Natural killer cell treated with Interleukin-12 subunit alpha and Interleukin-12 subunit beta and Interleukin-15 and Interleukin-18, amount 100 ng/mL, for 72 hours (primary cell): ENCODE data around the gene NUMB. TPM values are rescaled to one million over a fixed set of nuclear protein-coding genes. Genes with fewer than 3 reads are reported as not detected.

Experiments used
- ATAC-seq, 2 donors: fragments of 150-1000 bp; cut with Tn5 transposase in 1 of 2; sonication (Bioruptor Pico), chemical (Tn5 transposase) in 1 of 2; 2 replicates each; pipeline ENCODE4 v1.10.0; 2021
- DNase-seq: peaks from one replicate; pipeline ENCODE4 v3.0.0; 2022; ENCODE audit warnings: low spot score
- H3K27ac Mint-ChIP-seq, 2 donors: 1 replicate in 1 of 2; 2 replicates in 1 of 2; pipeline ENCODE4 v1.8.0; 2022; ENCODE audit warnings: mixed read lengths in 2 of 2, mild to moderate bottlenecking in 1 of 2, moderate library complexity in 1 of 2
- H3K27me3 Mint-ChIP-seq, 2 donors: 1 replicate in 1 of 2; 2 replicates in 1 of 2; pipeline ENCODE4 v1.8.0; 2022; ENCODE audit warnings: mixed read lengths in 2 of 2
- H3K36me3 Mint-ChIP-seq: one replicate; pipeline ENCODE4 v1.8.0; 2022; ENCODE audit warnings: mixed read lengths
- H3K4me1 Mint-ChIP-seq, 2 donors: 1 replicate in 1 of 2; 2 replicates in 1 of 2; pipeline ENCODE4 v1.8.0; 2022; ENCODE audit warnings: low read depth in 2 of 2, mixed read lengths in 2 of 2, mild to moderate bottlenecking in 1 of 2
- H3K4me3 Mint-ChIP-seq: one replicate; pipeline ENCODE4 v1.8.0; 2022; ENCODE audit warnings: mixed read lengths
- H3K9me3 Mint-ChIP-seq: 2 replicates; pipeline ENCODE4 v1.8.0; 2022; ENCODE audit warnings: mixed read lengths
- total RNA-seq, 2 donors: library from RNA; stranded (reverse); gene quantifications; one replicate each; pipeline ENCODE4 v1.2.3, GENCODE V29; 2022

The NUMB gene
- total RNA-seq, 2 donors from 2014 or later, result 77.1 to 88.7 TPM

DNA sequence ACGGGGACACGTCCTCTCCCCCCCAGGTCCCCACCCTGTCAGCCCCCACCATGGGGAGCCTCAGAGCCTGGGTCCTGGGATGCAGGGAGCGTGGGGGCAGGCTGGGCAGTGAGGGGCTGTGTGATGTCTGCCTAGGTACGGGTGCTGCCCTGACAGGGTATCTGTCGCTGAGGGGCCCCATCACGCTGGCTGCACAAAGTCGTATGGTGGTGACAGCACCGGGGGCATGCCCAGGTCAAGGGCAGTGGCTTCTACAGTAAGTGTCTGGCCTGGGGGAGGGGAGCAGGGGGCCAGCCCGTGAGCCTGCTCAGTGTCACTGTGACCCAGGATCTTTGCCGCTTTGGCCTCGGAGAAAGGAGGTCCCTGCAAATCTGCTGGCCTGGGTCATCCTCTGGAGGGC, 197.8 kb downstream of the NUMB start:
- ATAC-seq, result no peak
- no peaks in the 10 kb centered on the region for H3K9me3 Mint-ChIP-seq

DNA sequence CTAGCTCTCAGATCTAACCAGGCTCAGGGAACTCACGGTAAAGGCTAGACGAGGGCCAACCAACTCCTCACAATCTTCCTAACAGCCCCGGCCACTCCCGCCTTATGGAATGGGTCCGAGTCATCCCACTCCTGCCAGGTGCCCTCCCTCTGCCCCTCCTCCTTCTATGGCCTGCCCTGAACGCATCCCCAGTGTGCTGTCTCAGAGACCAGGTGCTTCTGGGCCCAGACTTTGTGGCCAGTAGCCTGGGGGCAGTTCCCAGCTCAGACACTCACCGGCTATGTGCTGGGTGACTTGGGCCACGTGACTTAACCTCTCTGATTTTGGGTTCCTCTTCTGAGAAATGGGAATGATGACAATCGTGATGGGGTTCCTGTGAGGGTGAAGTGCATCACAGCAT, 198.5 kb downstream of the NUMB start:
- Mint-ChIP-seq H3K27me3 (no peaks in the 10 kb centered on the region), H3K27ac (no peak overlapping the region), H3K4me3 (no peak overlapping the region), H3K4me1 (peaks cover 0 to 5% of the 10 kb centered on the region in 2 donors), H3K9me3 (no peaks in the 10 kb centered on the region), H3K36me3 (no peaks in the 10 kb centered on the region)
- ATAC-seq (no peak), DNase-seq (no peak)

More for the DNA sequence above, 197.8 kb downstream of the NUMB start:
- H3K36me3 Mint-ChIP-seq, result no peaks in the 10 kb centered on the region
- H3K4me3 Mint-ChIP-seq, result no peak overlapping the region
- H3K27ac Mint-ChIP-seq, result no peak overlapping the region
- H3K4me1 Mint-ChIP-seq, result peaks cover 0 to 5% of the 10 kb centered on the region in 2 donors
- H3K27me3 Mint-ChIP-seq, result no peaks in the 10 kb centered on the region
- DNase-seq, result no peak

DNA sequence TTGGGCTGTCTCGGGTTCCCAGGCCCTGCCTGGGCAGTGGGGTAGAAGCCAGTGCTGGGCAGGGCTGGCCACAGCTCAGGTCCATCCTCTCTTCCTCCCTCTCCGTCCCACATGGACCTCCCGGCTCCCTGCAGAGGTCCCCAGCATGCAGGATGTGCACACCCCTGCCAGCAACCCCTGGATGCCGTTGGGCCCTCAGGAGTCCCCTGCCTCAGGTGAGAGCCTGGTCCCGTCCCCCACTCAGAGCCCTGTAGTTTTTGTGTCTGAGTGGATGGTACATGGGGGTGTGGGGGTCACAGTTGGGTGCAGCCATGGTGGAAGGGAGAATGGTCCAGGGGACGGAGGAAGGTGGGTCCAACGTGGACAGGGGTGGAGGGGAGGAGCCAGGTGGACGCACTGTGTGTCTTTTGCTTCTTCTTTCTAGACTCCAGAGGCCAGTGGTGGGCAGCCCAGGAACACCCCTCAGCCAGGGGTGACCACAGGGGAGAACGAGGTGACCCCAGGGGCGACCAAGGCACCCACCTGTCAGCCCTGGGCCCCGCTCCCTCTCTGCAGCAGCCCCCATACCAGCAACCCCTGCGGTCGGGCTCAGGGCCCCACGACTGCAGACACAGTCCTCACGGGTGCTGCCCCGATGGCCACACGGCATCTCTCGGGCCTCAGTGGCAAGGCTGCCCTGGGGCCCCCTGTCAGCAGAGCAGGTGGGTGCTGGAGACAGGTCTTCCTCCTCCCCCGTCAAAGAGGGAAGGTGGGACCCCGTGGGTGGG, 199.3 kb downstream of the NUMB start:
- Mint-ChIP-seq H3K36me3 (no peaks in the 10 kb centered on the region), H3K9me3 (no peaks in the 10 kb centered on the region), H3K4me3 (no peak overlapping the region), H3K27me3 (no peaks in the 10 kb centered on the region), H3K4me1 (peaks cover 0 to 5% of the 10 kb centered on the region in 2 donors), H3K27ac (no peak overlapping the region)
- no peak for DNase-seq
- no peak for ATAC-seq

DNA sequence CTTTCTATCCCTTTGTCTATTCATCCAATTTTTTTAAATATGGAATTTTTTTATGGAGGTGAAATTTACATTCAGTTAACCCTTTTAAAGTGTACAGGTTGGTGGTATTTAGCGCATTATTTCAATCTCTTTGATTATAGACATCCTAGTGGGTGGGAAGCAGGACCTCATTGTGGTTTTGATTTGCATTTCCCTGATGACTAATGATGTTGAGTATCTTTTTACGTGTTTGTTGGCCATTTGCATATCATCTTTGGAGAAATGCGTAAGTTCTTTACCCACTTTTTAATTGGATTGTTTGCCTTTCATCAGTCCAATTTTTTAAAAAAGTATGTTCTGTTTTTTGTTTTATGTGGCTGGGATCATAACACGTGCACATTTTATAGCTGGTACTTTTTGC, 200.3 kb downstream of the NUMB start:
- no peaks in the 10 kb centered on the region for H3K27me3 Mint-ChIP-seq
- no peak for ATAC-seq
- peaks cover 0 to 5% of the 10 kb centered on the region in 2 donors for H3K4me1 Mint-ChIP-seq
- no peak overlapping the region for H3K27ac Mint-ChIP-seq
- DNase-seq, result no peak
- H3K36me3 Mint-ChIP-seq, result no peaks in the 10 kb centered on the region
- no peak overlapping the region for H3K4me3 Mint-ChIP-seq
- no peaks in the 10 kb centered on the region for H3K9me3 Mint-ChIP-seq

DNA sequence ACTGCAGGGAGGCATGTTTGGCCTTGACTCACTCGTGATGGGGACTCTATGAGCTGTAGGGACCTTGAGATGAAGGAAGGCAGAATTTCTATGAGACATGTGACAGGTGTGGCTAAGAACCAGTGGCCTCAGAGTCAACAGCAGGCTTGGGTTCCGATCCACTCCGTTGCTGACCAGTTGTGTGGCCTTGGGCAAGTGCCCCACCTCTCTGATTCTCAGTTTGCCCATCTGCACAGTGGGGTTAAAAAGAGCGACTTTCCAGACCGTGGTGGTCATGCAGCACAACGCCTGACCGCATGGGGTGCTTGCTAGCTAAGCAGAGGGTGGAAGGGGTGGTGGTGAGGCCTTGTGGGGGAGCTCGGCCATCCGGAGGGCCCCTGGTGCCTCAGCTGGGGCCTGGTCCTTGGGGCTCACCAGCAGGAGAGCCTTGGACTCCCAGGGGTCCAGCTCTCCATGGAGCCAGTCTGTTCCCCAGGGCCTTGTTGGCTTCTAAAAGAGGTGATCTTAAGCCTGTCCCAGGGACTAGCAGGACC, 202.6 kb downstream of the NUMB start:
- Mint-ChIP-seq H3K4me3 (no peak overlapping the region), H3K27me3 (no peaks in the 10 kb centered on the region), H3K9me3 (no peaks in the 10 kb centered on the region), H3K36me3 (no peaks in the 10 kb centered on the region), H3K27ac (no peak overlapping the region), H3K4me1 (peaks cover 0 to 5% of the 10 kb centered on the region in 2 donors)
- DNase-seq (no peak), ATAC-seq (no peak)

DNA sequence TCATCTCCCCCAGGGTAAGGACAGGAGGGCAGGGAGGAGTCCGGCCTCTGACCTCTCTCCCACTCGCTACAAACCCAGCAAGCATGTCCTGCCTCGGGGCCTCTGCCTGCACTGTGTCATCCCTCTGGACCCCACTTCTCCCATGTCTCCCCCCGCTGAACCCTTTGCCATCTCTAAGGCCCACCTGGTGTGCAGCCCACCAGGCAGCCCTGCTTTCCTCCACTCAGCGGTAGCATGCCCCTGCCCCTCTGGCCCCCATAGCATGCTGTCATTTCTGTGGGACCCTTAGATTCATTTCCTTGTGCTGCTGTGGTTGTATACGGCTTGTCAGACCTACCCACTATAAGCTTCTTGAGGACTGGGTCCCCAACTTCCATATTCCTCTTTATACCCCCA, 203.3 kb downstream of the NUMB start:
- Mint-ChIP-seq H3K27me3 (no peaks in the 10 kb centered on the region), H3K36me3 (no peaks in the 10 kb centered on the region), H3K9me3 (no peaks in the 10 kb centered on the region), H3K27ac (no peak overlapping the region), H3K4me1 (peaks cover 0 to 5% of the 10 kb centered on the region in 2 donors), H3K4me3 (no peak overlapping the region)
- no peak for DNase-seq
- peak in 1 of 2 donors; percentile 17 for ATAC-seq

DNA sequence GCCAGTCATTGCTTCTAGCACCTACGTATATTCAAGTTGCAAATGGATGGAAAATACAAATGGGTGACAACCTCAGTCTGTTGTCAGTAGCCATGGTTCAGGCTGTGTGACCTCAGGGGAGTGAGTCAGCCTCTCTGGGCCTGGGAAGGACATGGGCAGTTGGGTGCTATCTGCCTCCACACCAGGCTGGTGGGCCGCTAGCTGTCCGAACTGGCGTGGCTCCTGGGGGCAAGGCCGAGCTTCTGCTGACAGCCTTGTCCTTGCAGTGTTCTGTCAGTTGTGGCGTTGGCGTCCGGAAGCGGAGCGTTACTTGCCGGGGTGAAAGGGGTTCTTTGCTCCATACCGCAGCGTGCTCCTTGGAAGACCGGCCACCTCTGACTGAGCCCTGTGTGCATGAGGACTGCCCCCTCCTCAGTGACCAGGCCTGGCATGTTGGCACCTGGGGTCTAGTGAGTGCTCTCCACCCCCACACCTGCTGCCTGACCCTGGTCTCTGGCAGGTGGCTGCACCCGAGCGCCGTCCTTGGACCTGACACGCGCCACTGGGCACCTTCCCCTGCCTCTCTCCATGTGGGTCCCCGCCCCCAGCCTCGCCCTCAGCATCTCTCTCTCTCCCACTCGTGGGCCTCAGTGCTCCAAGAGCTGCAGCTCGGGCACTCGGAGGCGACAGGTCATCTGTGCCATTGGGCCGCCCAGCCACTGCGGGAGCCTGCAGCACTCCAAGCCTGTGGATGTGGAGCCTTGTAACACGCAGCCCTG, 203.9 kb downstream of the NUMB start:
- no peak for ATAC-seq
- H3K4me3 Mint-ChIP-seq, result no peak overlapping the region
- peaks cover 0 to 5% of the 10 kb centered on the region in 2 donors for H3K4me1 Mint-ChIP-seq
- DNase-seq, result no peak
- no peaks in the 10 kb centered on the region for H3K36me3 Mint-ChIP-seq
- no peak overlapping the region for H3K27ac Mint-ChIP-seq
- no peaks in the 10 kb centered on the region for H3K27me3 Mint-ChIP-seq
- no peaks in the 10 kb centered on the region for H3K9me3 Mint-ChIP-seq

DNA sequence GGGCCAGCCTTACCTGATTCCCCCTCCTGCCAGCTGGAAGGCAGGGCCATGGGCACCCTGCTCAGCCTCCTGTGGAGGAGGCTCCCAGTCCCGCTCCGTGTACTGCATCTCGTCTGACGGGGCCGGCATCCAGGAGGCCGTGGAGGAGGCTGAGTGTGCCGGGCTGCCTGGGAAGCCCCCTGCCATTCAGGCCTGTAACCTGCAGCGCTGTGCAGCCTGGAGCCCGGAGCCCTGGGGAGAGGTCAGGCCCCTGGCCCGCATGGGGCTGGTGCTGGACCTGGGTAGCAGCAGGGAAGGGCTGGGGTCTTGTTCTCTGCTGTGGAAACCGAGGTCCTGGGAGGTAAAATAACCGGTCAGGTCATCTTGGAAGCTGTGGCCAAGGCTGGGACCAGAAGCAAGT, 204.6 kb downstream of the NUMB start:
- Mint-ChIP-seq H3K4me3 (no peak overlapping the region), H3K27ac (no peak overlapping the region), H3K9me3 (no peaks in the 10 kb centered on the region), H3K4me1 (peaks cover 0 to 5% of the 10 kb centered on the region in 2 donors), H3K36me3 (no peaks in the 10 kb centered on the region), H3K27me3 (no peaks in the 10 kb centered on the region)
- DNase-seq (no peak), ATAC-seq (no peak)

DNA sequence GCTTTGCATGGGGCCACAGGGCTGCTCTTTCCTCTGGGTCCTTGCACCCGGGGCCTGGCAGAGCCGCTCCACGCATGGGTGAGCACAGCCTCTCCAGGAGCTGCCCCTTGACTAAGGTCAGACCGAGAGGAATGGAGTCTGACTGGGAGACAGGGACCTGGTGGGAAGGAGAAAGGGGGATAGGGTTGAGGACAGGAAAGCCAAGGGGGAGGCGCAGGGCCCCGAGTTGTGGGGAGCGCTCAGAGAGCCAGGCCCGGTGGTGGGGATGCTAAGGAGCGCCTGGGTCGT, 205.1 kb downstream of the NUMB start:
- H3K9me3 Mint-ChIP-seq, result no peaks in the 10 kb centered on the region
- no peaks in the 10 kb centered on the region for H3K36me3 Mint-ChIP-seq
- ATAC-seq (no peak), DNase-seq (no peak)
- no peak overlapping the region for H3K27ac Mint-ChIP-seq
- peaks cover 0 to 5% of the 10 kb centered on the region in 2 donors for H3K4me1 Mint-ChIP-seq
- no peak overlapping the region for H3K4me3 Mint-ChIP-seq
- no peaks in the 10 kb centered on the region for H3K27me3 Mint-ChIP-seq

DNA sequence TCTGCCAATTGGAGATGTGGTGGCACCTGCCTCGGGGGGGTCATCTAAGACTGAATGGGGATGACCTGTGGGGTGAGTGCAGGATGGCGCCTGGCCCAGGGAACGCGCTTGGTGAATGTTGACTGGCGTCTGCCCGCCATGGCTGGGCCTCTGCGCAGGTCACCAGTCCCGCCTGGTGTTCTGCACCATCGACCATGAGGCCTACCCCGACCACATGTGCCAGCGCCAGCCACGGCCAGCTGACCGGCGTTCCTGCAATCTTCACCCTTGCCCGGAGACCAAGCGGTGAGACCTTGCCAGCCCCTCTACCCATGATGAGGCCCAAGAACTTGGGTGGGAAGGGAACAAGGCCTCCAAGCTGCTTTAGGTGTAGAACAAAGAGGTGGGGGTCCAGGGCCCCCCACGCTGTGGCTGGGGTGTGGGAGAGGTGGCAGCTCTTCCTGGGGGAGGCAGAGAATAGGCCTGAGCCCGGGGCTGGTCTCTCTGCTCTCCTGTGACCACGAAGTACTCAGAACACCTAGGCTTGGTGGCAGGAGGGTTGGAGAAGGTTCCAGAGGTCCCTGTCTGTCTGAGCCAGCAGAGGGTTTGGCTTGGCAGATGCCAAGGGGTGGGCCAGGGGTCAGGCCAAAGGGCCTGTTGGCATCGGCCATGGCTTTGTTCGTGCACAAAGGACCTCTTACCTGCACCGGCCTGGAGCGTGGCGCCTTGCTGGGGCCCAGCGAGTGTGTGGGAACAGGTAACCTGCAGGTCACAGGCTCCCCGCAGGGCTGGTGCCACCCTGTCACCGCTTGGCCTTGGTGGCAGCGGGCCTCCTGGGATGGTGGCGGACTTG, 205.6 kb downstream of the NUMB start:
- no peak for DNase-seq
- Mint-ChIP-seq H3K36me3 (no peaks in the 10 kb centered on the region), H3K9me3 (no peaks in the 10 kb centered on the region), H3K4me3 (no peak overlapping the region), H3K27ac (no peak overlapping the region), H3K4me1 (peaks cover 0 to 6% of the 10 kb centered on the region in 2 donors), H3K27me3 (no peaks in the 10 kb centered on the region)
- peak in 1 of 2 donors; percentile 17 for ATAC-seq

DNA sequence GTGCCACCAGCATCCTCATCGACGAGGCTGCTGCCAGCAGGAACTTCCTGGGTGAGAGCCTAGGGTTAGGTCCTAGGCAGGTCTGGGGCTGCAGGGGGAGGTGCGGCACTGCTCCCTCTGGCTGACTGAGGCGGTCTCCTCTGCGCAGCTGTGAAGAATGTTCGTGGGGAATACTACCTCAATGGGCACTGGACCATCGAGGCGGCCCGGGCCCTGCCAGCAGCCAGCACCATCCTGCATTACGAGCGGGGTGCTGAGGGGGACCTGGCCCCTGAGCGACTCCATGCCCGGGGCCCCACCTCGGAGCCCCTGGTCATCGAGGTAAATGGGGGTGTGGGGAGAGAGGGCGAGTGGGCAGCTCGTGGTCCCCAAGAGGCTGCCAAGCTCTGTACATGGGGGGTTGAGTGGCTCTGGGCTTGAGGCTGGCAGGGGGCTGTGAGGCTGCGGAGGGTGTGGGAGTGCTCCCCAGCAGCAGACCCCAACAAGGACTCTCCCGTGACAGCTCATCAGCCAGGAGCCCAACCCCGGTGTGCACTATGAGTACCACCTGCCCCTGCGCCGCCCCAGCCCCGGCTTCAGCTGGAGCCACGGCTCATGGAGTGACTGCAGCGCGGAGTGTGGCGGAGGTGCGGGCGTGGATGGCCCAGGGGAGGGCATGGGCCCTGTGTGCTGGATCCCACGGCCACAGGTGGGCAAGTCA, 206.7 kb downstream of the NUMB start:
- ATAC-seq (no peak), DNase-seq (no peak)
- peaks cover 2 to 3% of the 10 kb centered on the region in 2 donors for H3K27me3 Mint-ChIP-seq
- no peaks in the 10 kb centered on the region for H3K9me3 Mint-ChIP-seq
- H3K36me3 Mint-ChIP-seq, result no peaks in the 10 kb centered on the region
- H3K4me1 Mint-ChIP-seq, result peaks cover 6 to 16% of the 10 kb centered on the region in 2 donors
- no peak overlapping the region for H3K27ac Mint-ChIP-seq
- H3K4me3 Mint-ChIP-seq, result no peak overlapping the region

DNA sequence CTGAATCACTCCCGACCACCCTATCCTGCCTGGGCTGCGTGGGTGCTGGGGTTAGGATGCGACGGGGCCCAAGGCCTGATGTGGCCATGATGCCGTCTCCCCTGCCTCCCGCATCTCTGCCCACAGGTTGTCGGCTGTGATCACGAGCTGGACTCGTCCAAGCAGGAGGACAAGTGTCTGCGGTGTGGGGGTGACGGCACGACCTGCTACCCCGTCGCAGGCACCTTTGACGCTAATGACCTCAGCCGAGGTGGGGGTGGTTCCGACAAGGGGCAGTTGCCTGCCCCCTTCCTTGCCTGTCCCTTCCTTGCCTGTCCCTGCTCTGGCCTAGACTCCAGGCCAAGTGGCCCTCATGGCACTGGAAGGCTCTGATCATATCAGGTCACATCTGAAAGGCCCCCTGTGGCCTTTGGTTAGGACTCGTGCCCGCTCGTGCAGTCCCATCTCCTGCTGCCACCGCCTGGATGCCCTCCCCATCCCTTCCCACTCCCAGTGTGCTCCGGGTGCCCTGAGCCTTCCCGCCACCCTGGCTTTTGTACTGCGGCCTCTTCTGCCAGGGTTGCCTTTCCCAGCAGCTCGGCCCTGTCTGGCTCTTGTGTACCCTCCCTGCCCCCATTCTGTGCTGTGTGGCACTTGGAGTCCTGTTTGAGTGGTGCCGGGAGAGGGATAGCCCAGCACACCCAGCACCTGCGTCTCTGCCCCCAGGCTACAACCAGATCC, 207.4 kb downstream of the NUMB start:
- peaks cover 6 to 22% of the 10 kb centered on the region in 2 donors for H3K4me1 Mint-ChIP-seq
- H3K27ac Mint-ChIP-seq, result no peak overlapping the region
- no peak for ATAC-seq

DNA sequence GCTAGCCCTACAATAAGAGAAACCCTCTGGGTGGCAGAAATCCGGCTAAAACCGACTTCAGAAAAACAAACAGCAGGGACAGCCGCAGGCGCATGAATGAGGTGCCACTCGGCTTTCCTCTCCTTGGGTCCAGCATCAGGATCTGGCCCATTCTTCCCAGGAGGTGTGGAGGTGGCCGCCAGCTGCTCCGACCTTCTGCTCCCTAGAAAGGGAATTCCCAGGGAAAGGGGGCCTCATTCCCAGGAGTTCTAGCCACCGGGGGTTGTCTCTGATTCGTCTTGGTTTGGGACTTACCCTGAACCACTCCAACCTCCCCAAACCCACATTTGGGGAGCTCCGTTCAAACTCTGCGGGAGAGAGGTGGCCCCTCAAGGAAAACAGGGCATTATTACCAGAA, 208.0 kb downstream of the NUMB start:
- DNase-seq (no peak), ATAC-seq (no peak)
- Mint-ChIP-seq H3K27me3 (peaks cover 3 to 7% of the 10 kb centered on the region in 2 donors), H3K4me1 (peaks cover 6 to 22% of the 10 kb centered on the region in 2 donors), H3K36me3 (no peaks in the 10 kb centered on the region), H3K27ac (no peak overlapping the region), H3K9me3 (no peaks in the 10 kb centered on the region), H3K4me3 (no peak overlapping the region)

More for the DNA sequence above, 207.4 kb downstream of the NUMB start:
- Mint-ChIP-seq H3K9me3 (no peaks in the 10 kb centered on the region), H3K4me3 (no peak overlapping the region), H3K27me3 (peaks cover 3 to 7% of the 10 kb centered on the region in 2 donors), H3K36me3 (no peaks in the 10 kb centered on the region)
- DNase-seq, result no peak
